Measurements from ENCODE around the gene EPOP.

GRCh38 chr17:38667787-38668122 lies 7.0 kb downstream of the EPOP start:
- TF ChIP-seq CTCF (conservative IDR thresholded peaks at IDR 0.05; ENCODE audit: low read length) (no peak), EZH2phosphoT487 (IDR thresholded peaks at IDR 0.05; ENCODE audit: borderline replicate concordance) (no peak)

All from Loucy (cell line).